Measurements from ENCODE around the gene STAT5B.
"Not testable (repeated sequence)": the region's sequence is repeated elsewhere in the genome, so short reads cannot be mapped to it uniquely, and the experiment has no call there.

Gene STAT5B

DNA sequence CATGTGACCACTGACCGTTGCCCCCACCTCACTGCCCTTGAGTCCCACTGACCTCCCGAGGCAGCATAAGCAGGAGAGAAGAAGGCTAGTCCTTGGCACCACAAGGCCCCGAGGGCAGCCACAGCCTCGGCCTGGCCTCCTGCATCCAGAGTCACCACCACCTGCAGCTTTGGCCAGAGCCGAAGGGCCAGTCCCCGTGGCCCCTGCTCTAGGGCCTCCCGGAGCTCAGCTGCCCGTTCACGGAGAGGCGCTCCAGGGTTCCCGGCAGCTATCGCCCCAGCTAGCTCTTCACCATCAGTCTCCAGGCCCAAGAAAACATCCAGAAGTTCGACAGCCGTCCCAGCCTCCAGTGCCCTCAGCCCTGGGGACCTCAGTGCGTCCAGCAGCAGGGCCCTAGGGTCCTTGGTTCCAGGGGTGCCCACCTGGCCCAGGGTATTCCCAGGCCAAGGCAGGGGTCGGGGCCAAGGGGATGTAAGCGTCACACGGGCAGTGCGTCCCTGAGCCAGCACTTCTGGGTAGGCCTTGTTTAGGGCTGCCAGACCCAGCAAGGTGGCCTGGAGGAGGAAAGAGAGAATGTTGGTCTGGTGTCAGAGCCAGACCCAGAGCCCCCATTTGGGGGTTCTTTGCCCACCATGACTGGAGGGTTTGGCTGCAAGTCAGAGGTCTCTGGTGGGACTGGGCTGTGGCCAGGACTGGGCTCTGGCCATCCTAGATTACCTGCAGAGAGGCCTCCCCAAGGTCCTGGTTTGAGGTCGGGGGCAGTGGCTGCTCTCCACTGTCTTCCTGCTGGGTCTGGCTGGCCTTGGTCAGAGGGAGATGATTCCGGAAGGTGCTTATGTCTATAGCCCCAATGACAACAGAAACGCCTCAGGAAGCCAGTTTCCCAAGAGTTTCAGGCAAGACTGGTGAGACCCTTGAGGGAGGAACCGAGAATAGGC, 83.7 kb downstream of the STAT5B start:
- no peak for DNase-seq (ENCODE audit: low spot score)
- no peak for TF ChIP-seq CTCF (IDR thresholded peaks at IDR 0.05; ENCODE audit: extremely low read depth, insufficient read depth, missing control alignments)
- in situ Hi-C loops (cut with MboI; ENCODE audit: low pct_unique_long_range_greater_than_20kb, low sequenced_read_pairs, unreplicated experiment): no loop called here

GRCh38 chr17:42191275-42191608, 84.9 kb downstream of the STAT5B start:
- DNase-seq (ENCODE audit: low spot score): no peak
- no peak for TF ChIP-seq CTCF (IDR thresholded peaks at IDR 0.05; ENCODE audit: extremely low read depth, insufficient read depth, missing control alignments)
- in situ Hi-C loops (cut with MboI; ENCODE audit: low pct_unique_long_range_greater_than_20kb, low sequenced_read_pairs, unreplicated experiment): no loop called here

- in situ Hi-C loops (cut with MboI; ENCODE audit: low pct_unique_long_range_greater_than_20kb, low sequenced_read_pairs, unreplicated experiment): no loop called here
- TF ChIP-seq CTCF (IDR thresholded peaks at IDR 0.05; ENCODE audit: extremely low read depth, insufficient read depth, missing control alignments): no peak
Observed at GRCh38 chr17:42190491-42191274, 85.5 kb downstream of the STAT5B start.

DNA sequence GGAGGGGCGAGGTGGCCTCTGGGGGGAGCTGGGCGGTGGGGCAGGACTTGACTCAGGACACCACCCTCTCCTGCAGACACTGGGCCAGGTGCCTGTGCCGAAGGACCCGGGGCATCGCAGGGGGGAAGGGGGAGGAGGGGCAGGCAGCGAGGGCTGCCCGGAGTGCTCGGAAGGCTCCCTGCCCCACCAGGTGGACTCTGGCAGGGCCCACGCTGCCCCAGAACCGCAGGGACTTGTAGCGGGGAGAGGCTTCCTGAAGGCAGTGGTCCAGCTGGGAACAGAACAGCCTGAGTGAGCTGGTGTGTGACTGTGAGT, 86.6 kb downstream of the STAT5B start:
- TF ChIP-seq CTCF (IDR thresholded peaks at IDR 0.05; ENCODE audit: extremely low read depth, insufficient read depth, missing control alignments): no peak
- no peak for DNase-seq (ENCODE audit: low spot score)
- in situ Hi-C loops (cut with MboI; ENCODE audit: low pct_unique_long_range_greater_than_20kb, low sequenced_read_pairs, unreplicated experiment): no loop called here

More at GRCh38 chr17:42190491-42191274, 85.5 kb downstream of the STAT5B start:
- no peak for DNase-seq (ENCODE audit: low spot score)

- DNase-seq (ENCODE audit: low spot score): no peak
- TF ChIP-seq CTCF (IDR thresholded peaks at IDR 0.05; ENCODE audit: extremely low read depth, insufficient read depth, missing control alignments): no peak
Observed at GRCh38 chr17:42188749-42189650, 87.2 kb downstream of the STAT5B start.

GRCh38 chr17:42187833-42188232, 88.4 kb downstream of the STAT5B start:
- no peak for TF ChIP-seq CTCF (IDR thresholded peaks at IDR 0.05; ENCODE audit: extremely low read depth, insufficient read depth, missing control alignments)
- in situ Hi-C loops (cut with MboI; ENCODE audit: low pct_unique_long_range_greater_than_20kb, low sequenced_read_pairs, unreplicated experiment): no loop called here
- DNase-seq (ENCODE audit: low spot score): no peak

More at GRCh38 chr17:42188749-42189650, 87.2 kb downstream of the STAT5B start:
- in situ Hi-C loops (cut with MboI; ENCODE audit: low pct_unique_long_range_greater_than_20kb, low sequenced_read_pairs, unreplicated experiment): no loop called here

DNA sequence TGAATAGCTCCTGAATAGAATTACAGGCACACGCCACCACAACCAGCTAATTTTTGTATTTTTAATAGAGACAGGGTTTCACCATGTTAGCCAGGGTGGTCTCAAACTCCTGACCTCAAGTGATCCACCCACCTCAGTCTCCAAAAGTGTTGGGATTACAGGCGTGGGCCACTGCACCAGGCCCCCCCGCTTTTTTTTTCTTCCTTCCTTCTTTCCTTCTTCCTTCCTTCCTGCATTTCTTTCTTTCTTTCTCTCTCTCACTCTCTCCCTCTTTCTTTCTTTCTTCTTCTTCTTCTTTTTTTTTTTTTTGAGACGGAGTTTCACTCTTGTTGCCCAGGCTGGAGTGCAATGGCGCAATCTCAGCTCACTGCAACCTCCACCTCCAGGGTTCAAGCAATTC, 90.0 kb downstream of the STAT5B start:
- DNase-seq (ENCODE audit: low spot score); in situ Hi-C loops (cut with MboI; ENCODE audit: low pct_unique_long_range_greater_than_20kb, low sequenced_read_pairs, unreplicated experiment): not testable (repeated sequence)
